Measurements from ENCODE around the gene TERT. TPM values are rescaled to one million over a fixed set of nuclear protein-coding genes. Genes with fewer than 3 reads are reported as not detected.
"Not testable (repeated sequence)": the region's sequence is repeated elsewhere in the genome, so short reads cannot be mapped to it uniquely, and the experiment has no call there.

TERT gene
- total RNA-seq (not detected), polyA plus RNA-seq (not detected)

DNA sequence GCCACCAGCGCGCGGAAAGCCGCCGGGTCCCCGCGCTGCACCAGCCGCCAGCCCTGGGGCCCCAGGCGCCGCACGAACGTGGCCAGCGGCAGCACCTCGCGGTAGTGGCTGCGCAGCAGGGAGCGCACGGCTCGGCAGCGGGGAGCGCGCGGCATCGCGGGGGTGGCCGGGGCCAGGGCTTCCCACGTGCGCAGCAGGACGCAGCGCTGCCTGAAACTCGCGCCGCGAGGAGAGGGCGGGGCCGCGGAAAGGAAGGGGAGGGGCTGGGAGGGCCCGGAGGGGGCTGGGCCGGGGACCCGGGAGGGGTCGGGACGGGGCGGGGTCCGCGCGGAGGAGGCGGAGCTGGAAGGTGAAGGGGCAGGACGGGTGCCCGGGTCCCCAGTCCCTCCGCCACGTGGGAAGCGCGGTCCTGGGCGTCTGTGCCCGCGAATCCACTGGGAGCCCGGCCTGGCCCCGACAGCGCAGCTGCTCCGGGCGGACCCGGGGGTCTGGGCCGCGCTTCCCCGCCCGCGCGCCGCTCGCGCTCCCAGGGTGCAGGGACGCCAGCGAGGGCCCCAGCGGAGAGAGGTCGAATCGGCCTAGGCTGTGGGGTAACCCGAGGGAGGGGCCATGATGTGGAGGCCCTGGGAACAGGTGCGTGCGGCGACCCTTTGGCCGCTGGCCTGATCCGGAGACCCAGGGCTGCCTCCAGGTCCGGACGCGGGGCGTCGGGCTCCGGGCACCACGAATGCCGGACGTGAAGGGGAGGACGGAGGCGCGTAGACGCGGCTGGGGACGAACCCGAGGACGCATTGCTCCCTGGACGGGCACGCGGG, at the start of gene TERT:
Gene TERT, minus strand, starts transcription at position 234 of the 815 bp plus-strand sequence. Its CDS starts 79 bp downstream, at position 155.
- Histone ChIP-seq H3K4me1 (ENCODE audit: insufficient read depth) (no peaks in the 10 kb centered on the region), H3K27ac (ENCODE audit: low read depth) (no peak within 1 kb of the TSS), H3K36me3 (ENCODE audit: insufficient read depth) (no peaks in the 10 kb centered on the region), H3K4me3 (ENCODE audit: low read depth, low read length) (no peak within 1 kb of the TSS)
- 2% methylated on average over 101 of the region's 102 CpGs for WGBS
- DNase-seq (ENCODE audit: extremely low spot score), result no peak

DNA sequence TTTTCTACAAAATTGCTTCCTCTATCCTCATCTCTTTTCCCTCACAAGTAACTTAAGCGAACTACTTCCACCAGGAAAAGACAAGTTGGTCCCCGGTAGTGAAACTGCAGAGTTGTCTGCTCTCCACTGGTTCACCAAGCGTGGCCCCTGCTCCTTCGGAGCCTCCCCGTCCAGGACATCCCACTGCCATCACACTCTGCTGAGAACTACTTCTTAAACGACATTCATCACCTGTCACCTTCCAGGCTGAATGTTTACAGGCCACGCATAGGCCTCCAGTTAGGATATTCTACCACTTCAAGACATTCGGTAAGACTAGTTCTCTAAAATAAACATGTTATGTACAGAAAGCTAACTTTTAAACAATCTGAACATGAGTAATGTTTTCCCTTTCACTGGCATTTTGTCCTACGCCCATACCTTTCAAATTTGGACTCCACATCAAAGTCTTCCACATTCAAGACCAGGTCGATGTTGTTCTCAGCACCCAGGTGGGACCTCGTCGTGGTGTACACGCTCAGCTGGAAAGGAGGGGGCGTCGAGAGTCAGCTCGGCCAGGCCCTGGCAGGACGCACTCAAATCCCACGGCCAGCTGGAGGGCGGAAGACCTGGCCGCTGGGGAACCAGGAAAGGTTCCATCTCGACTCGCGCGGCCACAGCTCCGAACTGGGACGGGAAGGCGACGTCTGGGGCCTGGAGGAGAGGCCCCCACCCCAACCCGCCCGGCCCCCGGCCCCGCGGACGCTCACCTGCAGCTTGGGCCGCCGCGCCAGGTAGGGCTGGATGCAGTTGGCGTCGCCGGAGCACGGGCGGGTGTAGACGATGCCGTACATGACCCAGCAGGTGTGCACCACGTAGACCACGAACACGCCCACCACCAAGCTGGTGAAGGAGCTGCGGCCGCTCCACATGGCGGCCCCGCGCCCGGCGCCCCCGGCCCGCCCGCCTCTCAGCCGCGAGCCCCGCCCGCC, 49.3 kb upstream of the TERT start:
- 6% methylated on average over 61 of the region's 61 CpGs for WGBS
- H3K27ac ChIP-seq (ENCODE audit: low read depth), result no peak overlapping the region
- DNase-seq (ENCODE audit: extremely low spot score), result no peak
- no peaks in the 10 kb centered on the region for H3K4me1 ChIP-seq (ENCODE audit: insufficient read depth)
- peak overlapping the region; percentile 98 for H3K4me3 ChIP-seq (ENCODE audit: low read depth, low read length)
- H3K36me3 ChIP-seq (ENCODE audit: insufficient read depth), result no peaks in the 10 kb centered on the region

DNA sequence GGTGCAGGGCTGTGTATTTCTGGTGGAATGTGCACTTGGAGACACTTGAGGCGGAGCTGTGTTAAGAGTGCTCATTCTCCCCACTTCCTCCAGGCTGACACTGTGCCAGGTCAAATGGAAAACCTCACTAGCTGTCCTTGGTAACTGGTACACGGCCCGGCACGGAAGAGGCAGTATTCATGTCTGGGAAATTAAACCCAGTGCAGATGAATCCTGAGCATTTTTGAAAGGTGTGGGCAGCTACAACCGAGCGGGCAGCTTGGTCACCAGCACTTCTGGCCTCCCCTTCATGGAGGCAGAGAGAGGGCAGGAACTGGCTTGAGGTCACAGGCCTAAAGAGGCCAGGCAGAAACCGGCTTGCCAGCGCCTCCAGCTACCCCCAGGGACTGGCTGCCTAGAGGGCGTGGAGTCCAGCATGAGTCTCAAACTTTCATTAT, 48.5 kb upstream of the TERT start:
- H3K4me1 ChIP-seq (ENCODE audit: insufficient read depth), result no peaks in the 10 kb centered on the region
- no peaks in the 10 kb centered on the region for H3K36me3 ChIP-seq (ENCODE audit: insufficient read depth)
- H3K27ac ChIP-seq (ENCODE audit: low read depth), result no peak overlapping the region
- H3K4me3 ChIP-seq (ENCODE audit: low read depth, low read length), result no peak overlapping the region
- DNase-seq (ENCODE audit: extremely low spot score), result no peak
- WGBS, result 82% methylated on average over 9 of the region's 9 CpGs

DNA sequence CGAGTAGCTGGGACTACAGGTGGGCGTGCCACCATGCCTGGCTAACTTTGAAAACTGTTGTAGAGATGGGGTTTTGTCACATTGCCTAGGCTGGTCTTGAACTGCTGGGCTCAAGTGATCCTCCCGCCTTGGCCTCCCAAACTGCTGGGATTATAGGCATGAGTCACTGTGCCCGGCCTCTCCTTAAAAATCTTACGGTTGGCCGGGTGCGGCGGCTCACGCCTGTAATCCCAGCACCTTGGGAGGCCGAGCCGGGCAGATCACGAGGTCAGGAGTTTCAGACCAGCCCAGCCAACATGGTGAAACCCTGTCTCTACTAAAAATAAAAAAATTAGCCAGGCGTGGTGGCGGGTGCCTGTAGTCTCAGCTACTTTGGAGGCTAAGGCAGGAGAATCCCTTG, 47.8 kb upstream of the TERT start:
- H3K36me3 ChIP-seq (ENCODE audit: insufficient read depth); H3K4me1 ChIP-seq (ENCODE audit: insufficient read depth); H3K27ac ChIP-seq (ENCODE audit: low read depth); H3K4me3 ChIP-seq (ENCODE audit: low read depth, low read length); DNase-seq (ENCODE audit: extremely low spot score): not testable (repeated sequence)
- WGBS, result 94% methylated on average over 14 of the region's 14 CpGs

DNA sequence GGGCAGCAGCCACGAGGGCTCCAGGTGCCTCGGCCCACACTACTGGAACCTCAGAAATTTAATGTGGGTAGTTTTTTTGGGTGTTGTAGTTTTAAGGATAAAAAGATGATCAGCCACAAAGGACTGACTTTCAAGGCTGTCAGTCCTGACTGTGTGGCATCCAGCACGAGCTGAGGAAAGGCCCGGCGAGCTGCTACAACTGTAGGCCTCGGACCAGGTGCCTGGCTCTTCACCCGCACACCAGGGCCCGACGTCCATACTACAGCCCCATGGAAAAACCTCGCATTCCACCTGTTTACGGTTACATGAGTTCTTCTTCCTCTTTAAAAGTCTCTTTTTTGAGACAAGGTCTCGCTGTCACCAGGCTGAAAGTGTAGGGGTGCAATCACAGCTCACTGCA, 47.4 kb upstream of the TERT start:
- no peaks in the 10 kb centered on the region for H3K36me3 ChIP-seq (ENCODE audit: insufficient read depth)
- no peak overlapping the region for H3K4me3 ChIP-seq (ENCODE audit: low read depth, low read length)
- no peak overlapping the region for H3K27ac ChIP-seq (ENCODE audit: low read depth)
- DNase-seq (ENCODE audit: extremely low spot score), result no peak
- WGBS, result 94% methylated on average over 12 of the region's 12 CpGs
- H3K4me1 ChIP-seq (ENCODE audit: insufficient read depth), result no peaks in the 10 kb centered on the region

DNA sequence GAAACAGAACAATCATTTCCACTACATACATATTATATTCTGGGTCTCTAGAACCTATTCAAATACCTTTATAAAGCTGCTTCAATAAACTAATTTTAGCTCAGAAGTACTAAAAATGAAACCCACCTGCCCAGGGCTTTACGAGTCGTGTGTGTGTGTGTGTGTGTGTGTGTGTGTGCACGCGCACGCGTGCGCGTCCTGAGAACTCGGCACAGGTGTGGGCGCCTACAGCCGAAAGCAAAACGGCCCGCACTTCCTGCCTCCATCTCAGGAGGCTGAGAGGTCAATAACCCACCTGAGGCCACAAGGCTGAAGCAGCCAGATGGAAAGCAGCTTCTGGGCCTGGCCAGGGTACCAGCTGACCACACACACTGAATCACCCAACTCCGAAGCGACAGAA, 47.0 kb upstream of the TERT start:
- no peak for DNase-seq (ENCODE audit: extremely low spot score)
- 91% methylated on average over 15 of the region's 15 CpGs for WGBS
- Histone ChIP-seq H3K4me1 (ENCODE audit: insufficient read depth) (no peaks in the 10 kb centered on the region), H3K36me3 (ENCODE audit: insufficient read depth) (no peaks in the 10 kb centered on the region), H3K4me3 (ENCODE audit: low read depth, low read length) (no peak overlapping the region), H3K27ac (ENCODE audit: low read depth) (no peak overlapping the region)

DNA sequence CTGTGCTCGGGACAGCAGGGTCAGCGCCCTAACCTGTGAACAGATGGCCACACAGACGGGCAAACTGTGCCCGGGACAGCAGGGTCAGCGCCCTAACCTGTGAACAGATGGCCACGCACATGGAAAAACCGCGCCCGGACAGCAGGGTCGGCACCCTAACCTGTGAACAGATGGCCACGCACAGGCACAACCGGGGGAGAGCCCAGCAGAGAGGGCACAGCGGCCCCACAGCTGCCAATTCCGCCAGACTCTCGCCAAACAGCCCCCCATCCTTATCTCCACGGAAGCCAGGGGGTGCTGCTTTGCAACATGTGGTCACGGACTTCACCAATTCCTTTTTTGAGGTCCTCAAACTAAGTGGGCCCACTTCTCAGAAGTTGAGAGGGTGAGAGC, 44.9 kb upstream of the TERT start:
- H3K4me3 ChIP-seq (ENCODE audit: low read depth, low read length); DNase-seq (ENCODE audit: extremely low spot score); H3K4me1 ChIP-seq (ENCODE audit: insufficient read depth); H3K27ac ChIP-seq (ENCODE audit: low read depth); H3K36me3 ChIP-seq (ENCODE audit: insufficient read depth): not testable (repeated sequence)
- WGBS, result 93% methylated on average over 17 of the region's 17 CpGs

DNA sequence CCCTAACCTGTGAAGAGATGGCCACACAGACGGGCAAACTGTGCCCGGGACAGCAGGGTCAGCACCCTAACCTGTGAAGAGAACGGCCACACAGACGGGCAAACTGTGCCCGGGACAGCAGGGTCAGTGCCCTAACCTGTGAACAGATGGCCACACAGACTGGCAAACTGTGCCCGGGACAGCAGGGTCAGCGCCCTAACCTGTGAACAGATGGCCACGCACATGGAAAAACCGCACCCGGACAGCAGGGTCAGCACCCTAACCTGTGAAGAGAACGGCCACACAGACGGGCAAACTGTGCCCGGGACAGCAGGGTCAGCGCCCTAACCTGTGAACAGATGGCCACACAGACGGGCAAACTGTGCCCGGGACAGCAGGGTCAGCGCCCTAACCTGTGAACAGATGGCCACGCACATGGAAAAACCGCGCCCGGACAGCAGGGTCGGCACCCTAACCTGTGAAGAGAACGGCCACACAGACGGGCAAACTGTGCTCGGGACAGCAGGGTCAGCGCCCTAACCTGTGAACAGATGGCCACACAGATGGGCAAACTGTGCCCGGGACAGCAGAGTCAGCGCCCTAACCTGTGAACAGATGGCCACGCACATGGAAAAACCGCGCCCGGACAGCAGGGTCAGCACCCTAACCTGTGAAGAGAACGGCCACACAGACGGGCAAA, 44.4 kb upstream of the TERT start:
- H3K36me3 ChIP-seq (ENCODE audit: insufficient read depth); DNase-seq (ENCODE audit: extremely low spot score); H3K4me1 ChIP-seq (ENCODE audit: insufficient read depth); H3K4me3 ChIP-seq (ENCODE audit: low read depth, low read length); H3K27ac ChIP-seq (ENCODE audit: low read depth): not testable (repeated sequence)
- 95% methylated on average over 34 of the region's 34 CpGs for WGBS

DNA sequence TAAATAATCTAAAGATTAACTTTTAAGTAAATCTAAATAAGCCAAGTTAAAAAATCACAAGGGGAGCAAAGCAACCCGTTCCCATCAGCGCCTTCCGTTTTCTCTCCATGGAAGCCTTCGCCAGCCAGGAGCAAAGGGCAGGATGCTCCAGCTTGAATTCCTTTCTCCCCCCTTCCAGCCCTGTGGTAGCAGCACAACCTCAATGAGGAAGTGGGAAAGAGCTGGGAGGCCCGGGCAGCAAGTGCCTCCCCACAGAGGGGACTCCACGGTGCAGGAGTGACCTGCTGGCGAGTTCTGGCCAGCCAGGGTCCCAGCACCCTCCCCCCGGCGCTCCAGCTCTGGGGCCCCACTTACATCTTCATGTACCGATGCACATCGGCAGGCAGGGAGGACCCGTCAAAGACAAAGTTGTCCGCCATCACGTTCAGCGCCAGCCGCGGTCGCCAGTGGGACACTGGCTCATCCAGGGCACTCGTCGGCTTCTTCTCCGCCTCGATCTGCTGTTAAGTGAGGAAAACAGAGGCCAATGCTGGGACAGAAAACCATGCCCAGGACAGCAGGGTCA, 43.7 kb upstream of the TERT start:
- H3K27ac ChIP-seq (ENCODE audit: low read depth), result no peak overlapping the region
- H3K4me1 ChIP-seq (ENCODE audit: insufficient read depth), result no peaks in the 10 kb centered on the region
- 94% methylated on average over 22 of the region's 22 CpGs for WGBS
- no peak for DNase-seq (ENCODE audit: extremely low spot score)
- H3K36me3 ChIP-seq (ENCODE audit: insufficient read depth), result peaks cover 6% of the 10 kb centered on the region
- H3K4me3 ChIP-seq (ENCODE audit: low read depth, low read length), result no peak overlapping the region

DNA sequence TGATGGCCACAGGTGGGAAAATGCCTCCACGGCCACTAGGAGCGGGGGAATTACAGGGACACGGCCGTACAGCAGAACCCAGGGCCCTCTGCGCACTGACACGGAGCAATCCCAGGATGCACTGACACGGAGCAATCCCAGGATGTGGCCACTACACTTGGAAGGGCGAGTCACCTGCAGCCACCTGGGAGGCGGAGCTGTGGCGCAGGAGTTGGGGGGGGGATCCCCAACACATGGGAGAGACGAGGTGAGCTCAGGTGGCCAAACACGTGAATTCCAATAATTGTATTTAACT, 43.3 kb upstream of the TERT start:
- DNase-seq (ENCODE audit: extremely low spot score), result no peak
- 90% methylated on average over 12 of the region's 12 CpGs for WGBS
- Histone ChIP-seq H3K36me3 (ENCODE audit: insufficient read depth) (peaks cover 10% of the 10 kb centered on the region), H3K27ac (ENCODE audit: low read depth) (no peak overlapping the region), H3K4me1 (ENCODE audit: insufficient read depth) (no peaks in the 10 kb centered on the region), H3K4me3 (ENCODE audit: low read depth, low read length) (no peak overlapping the region)

DNA sequence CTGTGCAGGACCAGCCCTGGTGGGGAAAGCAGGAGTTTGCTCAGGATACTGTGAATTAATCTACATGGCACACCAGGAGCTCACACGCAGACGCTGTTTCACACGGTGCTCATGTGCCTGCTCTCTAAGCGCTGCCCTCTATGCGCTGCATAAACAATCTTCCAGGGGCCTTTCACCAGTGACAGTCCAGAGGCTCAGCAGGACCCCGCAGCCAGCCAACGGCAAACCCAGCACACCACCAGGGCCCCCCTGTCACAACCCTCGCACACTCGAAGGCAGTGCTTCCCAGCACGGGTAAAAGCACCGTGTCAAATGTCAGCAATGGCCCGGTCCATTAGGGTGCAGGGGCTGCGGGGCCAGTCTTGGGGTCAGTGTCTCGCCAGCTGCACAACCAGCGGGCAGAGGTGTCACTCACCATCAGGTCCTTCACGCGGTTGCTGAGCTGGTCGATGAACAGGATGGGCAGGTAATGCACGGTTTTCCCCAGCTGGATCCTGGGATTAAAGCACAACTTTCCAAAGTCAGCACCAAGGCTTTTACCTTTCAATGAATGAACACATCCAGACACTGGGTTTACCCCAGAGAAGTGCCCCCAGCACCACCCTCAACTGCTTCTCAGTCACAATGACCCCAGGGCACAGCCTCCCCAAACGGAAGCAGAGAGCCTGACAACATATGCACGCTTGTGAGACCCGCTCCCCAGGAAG, 42.8 kb upstream of the TERT start:
- 93% methylated on average over 22 of the region's 22 CpGs for WGBS
- Histone ChIP-seq H3K36me3 (ENCODE audit: insufficient read depth) (peaks cover 10% of the 10 kb centered on the region), H3K4me3 (ENCODE audit: low read depth, low read length) (no peak overlapping the region), H3K27ac (ENCODE audit: low read depth) (no peak overlapping the region), H3K4me1 (ENCODE audit: insufficient read depth) (no peaks in the 10 kb centered on the region)
- DNase-seq (ENCODE audit: extremely low spot score), result no peak

DNA sequence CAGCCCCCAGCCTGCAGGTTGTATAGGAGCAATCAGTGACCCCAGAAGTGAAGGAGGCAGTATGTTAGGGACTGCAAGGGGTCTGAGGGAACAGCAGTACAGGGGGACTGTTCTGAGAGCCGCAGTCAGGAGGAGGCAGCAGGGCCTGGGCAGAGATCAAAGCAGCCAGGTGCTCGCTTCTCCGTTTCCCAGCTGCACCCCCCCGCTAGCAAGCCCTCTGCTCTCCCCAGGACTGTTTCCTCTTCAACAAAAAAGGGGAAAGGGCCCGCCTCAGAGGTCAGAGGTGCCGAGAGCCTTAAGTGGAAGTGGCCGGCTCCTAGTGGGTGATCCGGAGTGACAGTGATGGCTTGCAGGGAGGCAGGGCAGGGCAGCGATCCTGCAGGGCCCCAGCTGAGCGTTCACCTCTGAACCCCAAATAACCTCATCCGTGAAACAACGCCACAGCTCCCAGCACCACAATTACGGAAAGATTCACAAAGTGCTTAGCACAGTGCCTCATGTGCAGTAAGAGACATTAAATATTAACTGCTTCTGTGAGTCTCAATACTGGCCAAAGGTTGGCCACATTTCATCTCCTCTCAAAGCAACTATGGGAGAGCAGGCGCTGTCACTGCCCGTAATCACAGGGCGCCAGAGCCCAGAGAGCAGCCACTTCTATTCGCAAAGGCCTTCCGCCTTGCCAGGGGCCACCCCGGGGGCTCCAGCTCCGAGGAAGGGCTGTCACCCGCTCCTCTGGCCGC, 42.1 kb upstream of the TERT start:
- H3K4me3 ChIP-seq (ENCODE audit: low read depth, low read length), result no peak overlapping the region
- no peak for DNase-seq (ENCODE audit: extremely low spot score)
- 87% methylated on average over 22 of the region's 22 CpGs for WGBS
- H3K4me1 ChIP-seq (ENCODE audit: insufficient read depth), result no peaks in the 10 kb centered on the region
- H3K27ac ChIP-seq (ENCODE audit: low read depth), result no peak overlapping the region
- peaks cover 10% of the 10 kb centered on the region for H3K36me3 ChIP-seq (ENCODE audit: insufficient read depth)

Measured in urinary bladder (tissue), 4 donors.